Measurements from ENCODE around the gene TIMM10B. TPM values are rescaled to one million over a fixed set of nuclear protein-coding genes. Genes with fewer than 3 reads are reported as not detected.

Gene TIMM10B
- total and polyA plus RNA-seq, 2 experiments from 2014 or later = 56.3 to 65.8 TPM

DNA sequence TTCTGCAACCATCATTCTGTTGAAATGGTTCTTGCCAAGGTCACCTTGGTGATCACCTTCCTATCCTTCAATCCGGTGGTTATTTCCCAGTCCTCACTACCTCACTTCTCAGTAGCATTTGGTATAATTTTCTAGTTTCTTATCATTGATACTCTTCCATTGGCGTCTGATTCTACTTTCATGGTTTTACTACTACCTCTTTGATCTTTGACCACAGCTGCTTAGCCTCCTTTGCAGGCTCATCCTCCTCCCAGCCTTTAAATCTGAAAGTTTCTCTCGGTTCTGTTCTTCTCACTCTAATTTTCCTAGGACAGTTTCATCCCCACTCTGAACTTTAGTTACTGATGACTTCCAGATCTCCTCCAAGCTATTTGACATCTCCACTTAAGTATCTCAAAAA, 5.0 kb downstream of the TIMM10B start:
- no peaks in the 10 kb centered on the region for H3K36me3 ChIP-seq (replicated peaks; ENCODE audit: insufficient read depth, low read depth)
- no peak overlapping the region for H3K4me3 ChIP-seq
- H3K4me1 ChIP-seq (ENCODE audit: insufficient read depth) = peaks cover 35% of the 10 kb centered on the region
- H3K27me3 ChIP-seq = no peaks in the 10 kb centered on the region
- no peaks in the 10 kb centered on the region for H3K9me2 ChIP-seq (replicated peaks; ENCODE audit: insufficient read depth)
- peaks cover 27% of the 10 kb centered on the region for H3K79me2 ChIP-seq
- peaks cover 3% of the 10 kb centered on the region for H4K20me1 ChIP-seq (ENCODE audit: insufficient read depth, poor library complexity, severe bottlenecking)
- H2AFZ ChIP-seq = no peak overlapping the region
- H3K9me3 ChIP-seq (ENCODE audit: low read depth) = no peaks in the 10 kb centered on the region
- H3K4me2 ChIP-seq = no peak overlapping the region
- H3K27ac ChIP-seq = peak overlapping the region; percentile 20
- 72% methylated on average over 3 of the region's 3 CpGs for WGBS (ENCODE audit: low lambda C conversion rate, missing lambda C conversion rate)
- TF ChIP-seq EZH2phosphoT487 (IDR thresholded peaks at IDR 0.05; ENCODE audit: low read depth, severe bottlenecking, unreplicated experiment) (no peak), EZH2 (IDR thresholded peaks at IDR 0.05; ENCODE audit: borderline replicate concordance) (no peak)
- TF ChIP-seq, protein P1, sequence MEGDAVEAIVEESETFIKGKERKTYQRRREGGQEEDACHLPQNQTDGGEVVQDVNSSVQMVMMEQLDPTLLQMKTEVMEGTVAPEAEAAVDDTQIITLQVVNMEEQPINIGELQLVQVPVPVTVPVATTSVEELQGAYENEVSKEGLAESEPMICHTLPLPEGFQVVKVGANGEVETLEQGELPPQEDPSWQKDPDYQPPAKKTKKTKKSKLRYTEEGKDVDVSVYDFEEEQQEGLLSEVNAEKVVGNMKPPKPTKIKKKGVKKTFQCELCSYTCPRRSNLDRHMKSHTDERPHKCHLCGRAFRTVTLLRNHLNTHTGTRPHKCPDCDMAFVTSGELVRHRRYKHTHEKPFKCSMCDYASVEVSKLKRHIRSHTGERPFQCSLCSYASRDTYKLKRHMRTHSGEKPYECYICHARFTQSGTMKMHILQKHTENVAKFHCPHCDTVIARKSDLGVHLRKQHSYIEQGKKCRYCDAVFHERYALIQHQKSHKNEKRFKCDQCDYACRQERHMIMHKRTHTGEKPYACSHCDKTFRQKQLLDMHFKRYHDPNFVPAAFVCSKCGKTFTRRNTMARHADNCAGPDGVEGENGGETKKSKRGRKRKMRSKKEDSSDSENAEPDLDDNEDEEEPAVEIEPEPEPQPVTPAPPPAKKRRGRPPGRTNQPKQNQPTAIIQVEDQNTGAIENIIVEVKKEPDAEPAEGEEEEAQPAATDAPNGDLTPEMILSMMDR (IDR thresholded peaks at IDR 0.05; ENCODE audit: poor library complexity) = no peak
- no peak for DNase-seq (ENCODE audit: low spot score)

DNA sequence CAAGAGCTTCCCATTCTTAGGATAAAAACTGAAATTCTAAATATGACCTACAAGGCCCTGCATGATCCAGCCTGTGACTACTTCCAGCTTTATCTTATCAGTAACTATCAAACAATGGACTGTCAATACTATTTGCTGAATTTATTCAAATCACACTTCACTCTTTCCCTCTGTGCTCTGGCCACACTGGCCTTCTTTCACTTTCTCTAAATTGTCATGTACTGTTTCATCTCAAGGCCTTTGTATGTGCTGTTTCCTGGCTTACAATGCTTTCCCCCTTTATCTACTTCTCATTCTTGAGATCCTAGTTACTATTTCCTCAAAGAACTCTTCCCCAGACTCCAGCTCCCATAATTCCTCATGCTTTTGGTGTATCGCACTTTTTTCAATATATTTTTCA, 5.6 kb downstream of the TIMM10B start:
- peaks cover 25% of the 10 kb centered on the region for H3K79me2 ChIP-seq
- H4K20me1 ChIP-seq (ENCODE audit: insufficient read depth, poor library complexity, severe bottlenecking) = peaks cover 3% of the 10 kb centered on the region
- no peaks in the 10 kb centered on the region for H3K27me3 ChIP-seq
- no peak overlapping the region for H2AFZ ChIP-seq
- no peaks in the 10 kb centered on the region for H3K36me3 ChIP-seq (replicated peaks; ENCODE audit: insufficient read depth, low read depth)
- no peak overlapping the region for H3K4me3 ChIP-seq
- no peak overlapping the region for H3K4me2 ChIP-seq
- no peak for DNase-seq (ENCODE audit: low spot score)
- H3K9me2 ChIP-seq (replicated peaks; ENCODE audit: insufficient read depth) = no peaks in the 10 kb centered on the region
- H3K4me1 ChIP-seq (ENCODE audit: insufficient read depth) = peaks cover 35% of the 10 kb centered on the region
- H3K27ac ChIP-seq = peak overlapping the region; percentile 20
- no peaks in the 10 kb centered on the region for H3K9me3 ChIP-seq (ENCODE audit: low read depth)
- 86% methylated on average over 1 of the region's 1 CpG for WGBS (ENCODE audit: low lambda C conversion rate, missing lambda C conversion rate)
- TF ChIP-seq, protein P1 (IDR thresholded peaks at IDR 0.05; ENCODE audit: poor library complexity) = no peak
- TF ChIP-seq EZH2 (IDR thresholded peaks at IDR 0.05; ENCODE audit: borderline replicate concordance) = no peak
- no peak for TF ChIP-seq EZH2phosphoT487 (IDR thresholded peaks at IDR 0.05; ENCODE audit: low read depth, severe bottlenecking, unreplicated experiment)

DNA sequence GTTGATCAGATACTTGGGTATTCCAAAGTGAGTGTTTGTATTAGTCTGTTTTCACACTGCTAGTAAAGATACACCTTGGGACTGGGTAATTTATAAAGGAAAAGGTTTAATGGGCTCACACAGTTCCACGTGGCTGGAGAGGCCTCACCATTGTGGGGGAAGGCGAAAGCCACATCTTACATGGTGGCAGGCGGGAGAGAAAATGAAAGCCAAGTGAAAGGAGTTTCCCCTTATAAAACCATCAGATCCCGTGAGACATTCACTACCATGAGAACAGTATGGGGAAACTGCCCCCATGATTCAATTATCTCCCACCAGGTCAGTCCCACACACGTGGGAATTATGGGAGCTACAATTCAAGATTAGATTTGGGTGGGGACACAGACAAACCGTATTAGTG, 7.0 kb downstream of the TIMM10B start:
- peaks cover 30% of the 10 kb centered on the region for H3K4me1 ChIP-seq (ENCODE audit: insufficient read depth)
- H3K79me2 ChIP-seq = peaks cover 13% of the 10 kb centered on the region
- no peak for DNase-seq (ENCODE audit: low spot score)
- 90% methylated on average over 6 of the region's 6 CpGs for WGBS (ENCODE audit: low lambda C conversion rate, missing lambda C conversion rate)
- no peak for TF ChIP-seq EZH2phosphoT487 (IDR thresholded peaks at IDR 0.05; ENCODE audit: low read depth, severe bottlenecking, unreplicated experiment)
- TF ChIP-seq EZH2 (IDR thresholded peaks at IDR 0.05; ENCODE audit: borderline replicate concordance) = no peak
- H3K27me3 ChIP-seq = no peaks in the 10 kb centered on the region
- H3K9me2 ChIP-seq (replicated peaks; ENCODE audit: insufficient read depth) = no peaks in the 10 kb centered on the region
- no peak overlapping the region for H3K4me3 ChIP-seq
- peaks cover 2% of the 10 kb centered on the region for H4K20me1 ChIP-seq (ENCODE audit: insufficient read depth, poor library complexity, severe bottlenecking)
- H2AFZ ChIP-seq = no peak overlapping the region
- no peaks in the 10 kb centered on the region for H3K36me3 ChIP-seq (replicated peaks; ENCODE audit: insufficient read depth, low read depth)
- H3K4me2 ChIP-seq = peak overlapping the region; percentile 68
- no peaks in the 10 kb centered on the region for H3K9me3 ChIP-seq (ENCODE audit: low read depth)
- H3K27ac ChIP-seq = peak overlapping the region; percentile 79

DNA sequence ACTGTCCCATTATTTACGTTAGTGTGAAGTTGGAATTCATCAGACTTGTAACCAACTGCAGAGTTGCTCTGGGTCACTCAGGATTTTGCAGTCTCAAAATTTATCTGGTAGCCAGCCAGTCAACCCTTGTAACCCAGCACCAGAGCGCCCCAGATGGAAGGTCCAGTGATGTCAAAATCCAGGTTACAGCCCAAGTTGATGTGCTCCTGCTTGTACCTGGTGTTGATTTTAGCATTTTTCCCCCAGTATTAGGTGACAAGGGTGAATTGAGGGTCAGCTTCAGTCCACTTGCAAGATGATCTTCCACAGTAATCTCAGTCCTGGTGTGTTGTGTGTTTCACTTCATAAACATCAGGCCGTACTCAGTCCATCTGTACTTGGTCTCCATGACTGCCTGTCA, 7.5 kb downstream of the TIMM10B start:
- TF ChIP-seq, protein P1 (IDR thresholded peaks at IDR 0.05; ENCODE audit: poor library complexity) = no peak
- TF ChIP-seq EZH2phosphoT487 (IDR thresholded peaks at IDR 0.05; ENCODE audit: low read depth, severe bottlenecking, unreplicated experiment) (no peak), EZH2 (IDR thresholded peaks at IDR 0.05; ENCODE audit: borderline replicate concordance) (no peak)
- Histone ChIP-seq H3K9me2 (replicated peaks; ENCODE audit: insufficient read depth) (no peaks in the 10 kb centered on the region), H4K20me1 (ENCODE audit: insufficient read depth, poor library complexity, severe bottlenecking) (no peaks in the 10 kb centered on the region), H3K9me3 (ENCODE audit: low read depth) (no peaks in the 10 kb centered on the region), H3K27me3 (no peaks in the 10 kb centered on the region), H3K27ac (peak overlapping the region; percentile 79), H3K4me2 (peak overlapping the region; percentile 68), H3K36me3 (replicated peaks; ENCODE audit: insufficient read depth, low read depth) (no peaks in the 10 kb centered on the region), H3K79me2 (peaks cover 9% of the 10 kb centered on the region), H3K4me3 (no peak overlapping the region), H3K4me1 (ENCODE audit: insufficient read depth) (peaks cover 30% of the 10 kb centered on the region), H2AFZ (no peak overlapping the region)
- WGBS (ENCODE audit: low lambda C conversion rate, missing lambda C conversion rate) = 84% methylated on average over 3 of the region's 3 CpGs
- DNase-seq (ENCODE audit: low spot score) = no peak

Data from hepatocyte (in vitro differentiated cells).